ENCODE results near the gene C17orf114.
A peak's percentile ranks its signal among the peaks of the same experiment; 100 is the strongest.

The C17orf114 gene

GRCh38 chr17:4833178-4833940, 31.2 kb upstream of the C17orf114 start, which contains the start of gene MINK1 (continued):
- TF ChIP-seq ZNF234 (CRISPR knock-in tag; conservative IDR thresholded peaks at IDR 0.05) (no peak), KDM1A (CRISPR knock-in tag; IDR thresholded peaks at IDR 0.05) (no peak), ARNTL (CRISPR knock-in tag; IDR thresholded peaks at IDR 0.05) (peak; percentile 70), RBM39 (IDR thresholded peaks at IDR 0.05; ENCODE audit: low read depth, low read length, poor library complexity, severe bottlenecking) (peak; percentile 38), ZNF788 (CRISPR knock-in tag; IDR thresholded peaks at IDR 0.05; ENCODE audit: borderline replicate concordance) (peak; percentile 28; the same call in 1 of the 2 replicates), HNF4G (IDR thresholded peaks at IDR 0.05; ENCODE audit: borderline replicate concordance, low read depth, low read length) (no peak), HNF4G (CRISPR knock-in tag; IDR thresholded peaks at IDR 0.05; ENCODE audit: borderline replicate concordance, low read depth) (0 out of 2 replicates have a peak, but pooled peaks have one; percentile 25), RAD51 (IDR thresholded peaks at IDR 0.05; ENCODE audit: borderline replicate concordance) (no peak), EED (CRISPR knock-in tag; IDR thresholded peaks at IDR 0.05) (peak; percentile 46), YY1 (IDR thresholded peaks at IDR 0.05; ENCODE audit: insufficient read depth, insufficient replicate concordance, low read depth, low read length) (peak; percentile 43), ATF7-NPFF (CRISPR knock-in tag; IDR thresholded peaks at IDR 0.05; ENCODE audit: low read depth) (peak; percentile 72; the same call in 1 of the 2 replicates), NCOA5 (CRISPR knock-in tag; IDR thresholded peaks at IDR 0.05) (no peak), TFE3 (CRISPR knock-in tag; IDR thresholded peaks at IDR 0.05) (peak; percentile 11; the same call in 1 of the 2 replicates), CREB1 (IDR thresholded peaks at IDR 0.05) (peak; percentile 71; the same call in 1 of the 2 replicates), CREB1 (CRISPR knock-in tag; IDR thresholded peaks at IDR 0.05) (no peak), NR2F6 (IDR thresholded peaks at IDR 0.05) (no peak), NR2F6 (CRISPR knock-in tag; IDR thresholded peaks at IDR 0.05) (no peak), RERE (CRISPR knock-in tag; IDR thresholded peaks at IDR 0.05; ENCODE audit: low read depth) (no peak), ATRX (CRISPR knock-in tag; IDR thresholded peaks at IDR 0.05; ENCODE audit: borderline replicate concordance) (no peak), ZBTB39 (CRISPR knock-in tag; IDR thresholded peaks at IDR 0.05) (no peak), ZNF704 (CRISPR knock-in tag; IDR thresholded peaks at IDR 0.05; ENCODE audit: borderline replicate concordance) (no peak)
